ENCODE measurements around the gene ZNF217. TPM values are rescaled to one million over a fixed set of nuclear protein-coding genes. Genes with fewer than 3 reads are reported as not detected.

ZNF217 gene
- total RNA-seq, 1 experiment from 2014 or later = 33.8 TPM

DNA sequence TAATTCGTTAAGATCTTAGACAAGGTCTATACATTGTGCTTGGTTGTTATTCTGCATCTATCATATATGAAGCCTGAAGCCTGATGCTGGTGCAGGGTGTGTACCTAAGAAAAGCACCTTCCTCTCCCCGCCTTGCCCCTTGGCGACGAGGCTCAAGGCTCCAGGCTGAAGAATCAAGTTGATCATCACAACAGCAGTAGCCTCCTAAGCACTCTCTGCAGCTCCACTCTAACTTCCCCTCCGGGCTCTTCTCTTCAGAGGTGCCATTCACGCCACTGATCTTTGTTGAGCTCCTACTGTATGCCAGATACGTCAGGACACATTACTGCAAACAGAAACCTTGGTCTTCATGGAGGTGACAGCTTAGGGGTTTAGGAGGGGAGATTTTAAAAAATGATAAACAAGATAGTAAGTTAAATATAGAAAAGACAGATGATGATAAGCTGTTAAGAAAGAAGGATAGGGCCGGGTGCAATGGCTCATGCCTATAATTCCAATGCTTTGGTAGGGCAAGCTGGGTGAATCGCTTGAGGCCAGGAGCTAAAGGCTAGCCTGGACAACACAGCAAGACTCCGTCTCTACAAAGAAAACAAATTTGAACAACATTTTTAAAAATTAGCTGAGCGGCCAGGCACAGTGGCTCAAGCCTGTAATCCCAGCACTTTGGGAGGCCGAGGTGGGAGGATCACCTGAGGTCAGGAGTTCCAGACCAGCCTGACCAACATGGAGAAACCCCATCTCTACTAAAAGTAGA, 38.4 kb upstream of the ZNF217 start:
- CTCF ChIA-PET = no interaction called here
- POLR2A ChIA-PET = interaction anchor here (1.4 to 1.9 kb wide), 2 partner anchors 10 to 11 kb away, joined by 4 to 9 read pairs; no protein-coding TSS in a partner anchor
- Histone ChIP-seq H3K9me3 (ENCODE audit: control insufficient read depth in 1 of 2, insufficient read depth in 1 of 2, low read depth in 1 of 2, low read length in 2 of 2) (no peaks in the 10 kb centered on the region), H3K9ac (ENCODE audit: low read length) (no peak overlapping the region), H3K27ac (ENCODE audit: low read depth, low read length) (no peak overlapping the region), H4K20me1 (ENCODE audit: insufficient read depth) (no peaks in the 10 kb centered on the region), H3K27me3 (ENCODE audit: insufficient read depth, low read length) (no peaks in the 10 kb centered on the region), H3K4me3 (replicated peaks in 1 of 2; ENCODE audit: low read depth in 1 of 2, low read length in 2 of 2) (no peak overlapping the region), H3K36me3 (ENCODE audit: control insufficient read depth in 1 of 2, insufficient read depth in 2 of 2, low read length in 2 of 2) (no peaks in the 10 kb centered on the region), H3K9me2 (ENCODE audit: insufficient read depth) (no peaks in the 10 kb centered on the region), H3K4me2 (ENCODE audit: low read length) (no peak overlapping the region), H3K4me1 (ENCODE audit: control insufficient read depth in 1 of 2, insufficient read depth in 2 of 2, low read length in 2 of 2) (no peaks in the 10 kb centered on the region), H3K79me2 (ENCODE audit: insufficient read depth, low read length) (no peaks in the 10 kb centered on the region), H2AFZ (ENCODE audit: low read depth, low read length, poor library complexity, severe bottlenecking) (no peak overlapping the region)
- no peak for TF ChIP-seq ZFX (IDR thresholded peaks at IDR 0.05)
- BruUV-seq (replicated peaks) = no TSS peak
- RAD21 ChIA-PET (ENCODE audit: low non-redundant PET in 1 of 2, low total read pairs in 2 of 2, uncharacterized antibody in 2 of 2, unreplicated experiment in 2 of 2) = no interaction called here
- no peak for DNase-seq (ENCODE audit: low read depth, low spot score)
- no peak for ATAC-seq
- intact Hi-C loops (cut with micrococcal nuclease) = no loop called here

DNA sequence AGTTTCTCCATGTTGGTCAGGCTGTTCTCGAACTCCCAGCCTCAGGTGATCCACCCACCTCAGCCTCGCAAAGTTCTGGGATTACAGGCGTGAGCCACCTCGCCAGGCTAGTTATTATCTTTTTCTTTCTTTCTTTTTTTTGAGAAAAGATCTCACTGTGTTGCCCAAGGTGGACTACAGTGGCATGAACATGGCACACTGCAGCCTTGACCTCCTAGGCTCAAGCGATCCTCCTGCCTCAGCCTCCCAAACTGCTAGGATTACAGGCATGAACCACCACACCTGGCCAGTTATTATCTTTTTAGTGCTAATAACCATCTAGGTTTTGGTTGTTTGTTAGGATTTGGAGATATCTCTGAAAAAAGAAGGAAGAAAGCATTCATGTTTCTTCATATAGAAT, 35.8 kb upstream of the ZNF217 start:
- ATAC-seq (no peak), DNase-seq (ENCODE audit: low read depth, low spot score) (no peak)
- no peak overlapping the region for H3K27ac ChIP-seq (ENCODE audit: low read depth, low read length)
- H3K79me2 ChIP-seq (ENCODE audit: insufficient read depth, low read length) = no peaks in the 10 kb centered on the region
- H3K4me2 ChIP-seq (ENCODE audit: low read length) = no peak overlapping the region
- no peaks in the 10 kb centered on the region for H3K36me3 ChIP-seq (ENCODE audit: control insufficient read depth in 1 of 2, insufficient read depth in 2 of 2, low read length in 2 of 2)
- no peak overlapping the region for H3K9ac ChIP-seq (ENCODE audit: low read length)
- H3K4me3 ChIP-seq (replicated peaks in 1 of 2; ENCODE audit: low read depth in 1 of 2, low read length in 2 of 2) = no peak overlapping the region
- intact Hi-C loops (cut with micrococcal nuclease) = no loop called here
- no peaks in the 10 kb centered on the region for H3K27me3 ChIP-seq (ENCODE audit: insufficient read depth, low read length)
- no TSS peak for BruUV-seq (replicated peaks)
- H3K9me3 ChIP-seq (ENCODE audit: control insufficient read depth in 1 of 2, insufficient read depth in 1 of 2, low read depth in 1 of 2, low read length in 2 of 2) = no peaks in the 10 kb centered on the region
- CTCF ChIA-PET = no interaction called here
- POLR2A ChIA-PET = interaction anchor here (0.6 kb wide), 1 partner anchor 36 kb away, joined by 5 read pairs; the partner anchor contains the start of gene ZNF217
- H3K9me2 ChIP-seq (ENCODE audit: insufficient read depth) = no peaks in the 10 kb centered on the region
- RAD21 ChIA-PET (ENCODE audit: low non-redundant PET in 1 of 2, low total read pairs in 2 of 2, uncharacterized antibody in 2 of 2, unreplicated experiment in 2 of 2) = no interaction called here
- no peak overlapping the region for H2AFZ ChIP-seq (ENCODE audit: low read depth, low read length, poor library complexity, severe bottlenecking)
- H3K4me1 ChIP-seq (ENCODE audit: control insufficient read depth in 1 of 2, insufficient read depth in 2 of 2, low read length in 2 of 2) = peaks cover 2 to 6% of the 10 kb centered on the region in 2 experiments; a peak in 3 of 4 replicates
- no peaks in the 10 kb centered on the region for H4K20me1 ChIP-seq (ENCODE audit: insufficient read depth)
- TF ChIP-seq YY1 (IDR thresholded peaks at IDR 0.05; ENCODE audit: extremely low read depth, insufficient replicate concordance, low read depth, low read length) (no peak), ZFX (IDR thresholded peaks at IDR 0.05) (no peak), EZH2phosphoT487 (IDR thresholded peaks at IDR 0.05; ENCODE audit: borderline replicate concordance) (no peak), TCF7L2 (IDR thresholded peaks at IDR 0.05; ENCODE audit: borderline replicate concordance, extremely low read depth, insufficient read depth, insufficient read length) (no peak), SRF (IDR thresholded peaks at IDR 0.05; ENCODE audit: low read depth) (no peak), SP1 (IDR thresholded peaks at IDR 0.05; ENCODE audit: low read depth) (no peak), ZNF274 (IDR thresholded peaks at IDR 0.05; ENCODE audit: low read depth, low read length) (no peak)
- TF ChIP-seq, protein P1, sequence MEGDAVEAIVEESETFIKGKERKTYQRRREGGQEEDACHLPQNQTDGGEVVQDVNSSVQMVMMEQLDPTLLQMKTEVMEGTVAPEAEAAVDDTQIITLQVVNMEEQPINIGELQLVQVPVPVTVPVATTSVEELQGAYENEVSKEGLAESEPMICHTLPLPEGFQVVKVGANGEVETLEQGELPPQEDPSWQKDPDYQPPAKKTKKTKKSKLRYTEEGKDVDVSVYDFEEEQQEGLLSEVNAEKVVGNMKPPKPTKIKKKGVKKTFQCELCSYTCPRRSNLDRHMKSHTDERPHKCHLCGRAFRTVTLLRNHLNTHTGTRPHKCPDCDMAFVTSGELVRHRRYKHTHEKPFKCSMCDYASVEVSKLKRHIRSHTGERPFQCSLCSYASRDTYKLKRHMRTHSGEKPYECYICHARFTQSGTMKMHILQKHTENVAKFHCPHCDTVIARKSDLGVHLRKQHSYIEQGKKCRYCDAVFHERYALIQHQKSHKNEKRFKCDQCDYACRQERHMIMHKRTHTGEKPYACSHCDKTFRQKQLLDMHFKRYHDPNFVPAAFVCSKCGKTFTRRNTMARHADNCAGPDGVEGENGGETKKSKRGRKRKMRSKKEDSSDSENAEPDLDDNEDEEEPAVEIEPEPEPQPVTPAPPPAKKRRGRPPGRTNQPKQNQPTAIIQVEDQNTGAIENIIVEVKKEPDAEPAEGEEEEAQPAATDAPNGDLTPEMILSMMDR (IDR thresholded peaks at IDR 0.05 in 2 of 3, conservative IDR thresholded peaks at IDR 0.05 in 1 of 3; ENCODE audit: borderline replicate concordance in 1 of 3, insufficient read depth in 1 of 3, low read depth in 2 of 3, low read length in 2 of 3) = no peak
- TF ChIP-seq, protein P2, sequence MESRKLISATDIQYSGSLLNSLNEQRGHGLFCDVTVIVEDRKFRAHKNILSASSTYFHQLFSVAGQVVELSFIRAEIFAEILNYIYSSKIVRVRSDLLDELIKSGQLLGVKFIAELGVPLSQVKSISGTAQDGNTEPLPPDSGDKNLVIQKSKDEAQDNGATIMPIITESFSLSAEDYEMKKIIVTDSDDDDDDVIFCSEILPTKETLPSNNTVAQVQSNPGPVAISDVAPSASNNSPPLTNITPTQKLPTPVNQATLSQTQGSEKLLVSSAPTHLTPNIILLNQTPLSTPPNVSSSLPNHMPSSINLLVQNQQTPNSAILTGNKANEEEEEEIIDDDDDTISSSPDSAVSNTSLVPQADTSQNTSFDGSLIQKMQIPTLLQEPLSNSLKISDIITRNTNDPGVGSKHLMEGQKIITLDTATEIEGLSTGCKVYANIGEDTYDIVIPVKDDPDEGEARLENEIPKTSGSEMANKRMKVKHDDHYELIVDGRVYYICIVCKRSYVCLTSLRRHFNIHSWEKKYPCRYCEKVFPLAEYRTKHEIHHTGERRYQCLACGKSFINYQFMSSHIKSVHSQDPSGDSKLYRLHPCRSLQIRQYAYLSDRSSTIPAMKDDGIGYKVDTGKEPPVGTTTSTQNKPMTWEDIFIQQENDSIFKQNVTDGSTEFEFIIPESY (IDR thresholded peaks at IDR 0.05; ENCODE audit: extremely low read depth, insufficient replicate concordance, low read length) = no peak
- TF ChIP-seq, protein P3, sequence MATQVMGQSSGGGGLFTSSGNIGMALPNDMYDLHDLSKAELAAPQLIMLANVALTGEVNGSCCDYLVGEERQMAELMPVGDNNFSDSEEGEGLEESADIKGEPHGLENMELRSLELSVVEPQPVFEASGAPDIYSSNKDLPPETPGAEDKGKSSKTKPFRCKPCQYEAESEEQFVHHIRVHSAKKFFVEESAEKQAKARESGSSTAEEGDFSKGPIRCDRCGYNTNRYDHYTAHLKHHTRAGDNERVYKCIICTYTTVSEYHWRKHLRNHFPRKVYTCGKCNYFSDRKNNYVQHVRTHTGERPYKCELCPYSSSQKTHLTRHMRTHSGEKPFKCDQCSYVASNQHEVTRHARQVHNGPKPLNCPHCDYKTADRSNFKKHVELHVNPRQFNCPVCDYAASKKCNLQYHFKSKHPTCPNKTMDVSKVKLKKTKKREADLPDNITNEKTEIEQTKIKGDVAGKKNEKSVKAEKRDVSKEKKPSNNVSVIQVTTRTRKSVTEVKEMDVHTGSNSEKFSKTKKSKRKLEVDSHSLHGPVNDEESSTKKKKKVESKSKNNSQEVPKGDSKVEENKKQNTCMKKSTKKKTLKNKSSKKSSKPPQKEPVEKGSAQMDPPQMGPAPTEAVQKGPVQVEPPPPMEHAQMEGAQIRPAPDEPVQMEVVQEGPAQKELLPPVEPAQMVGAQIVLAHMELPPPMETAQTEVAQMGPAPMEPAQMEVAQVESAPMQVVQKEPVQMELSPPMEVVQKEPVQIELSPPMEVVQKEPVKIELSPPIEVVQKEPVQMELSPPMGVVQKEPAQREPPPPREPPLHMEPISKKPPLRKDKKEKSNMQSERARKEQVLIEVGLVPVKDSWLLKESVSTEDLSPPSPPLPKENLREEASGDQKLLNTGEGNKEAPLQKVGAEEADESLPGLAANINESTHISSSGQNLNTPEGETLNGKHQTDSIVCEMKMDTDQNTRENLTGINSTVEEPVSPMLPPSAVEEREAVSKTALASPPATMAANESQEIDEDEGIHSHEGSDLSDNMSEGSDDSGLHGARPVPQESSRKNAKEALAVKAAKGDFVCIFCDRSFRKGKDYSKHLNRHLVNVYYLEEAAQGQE (IDR thresholded peaks at IDR 0.05; ENCODE audit: low read depth) = no peak
